GM12878 (cell line): ENCODE measurements around the gene PGAP3. TPM values are rescaled to one million over a fixed set of nuclear protein-coding genes. Genes with fewer than 3 reads are reported as not detected.

Experiments
- ATAC-seq: fragments of 200-7000 bp; cut with Tn5 transposase; 3 replicates; pipeline ENCODE4 v1.9.1; 2020; ENCODE audit warnings: mild to moderate bottlenecking, moderate library complexity
- BruUV-seq: library from RNA; stranded (reverse); fragments of 400-500 nt; replicated peaks from 2 replicates; lab custom pipeline; 2021; lab: Mats Ljungman, UMichigan
- CTCF ChIA-PET: fragments of 300-600 bp; sonication (Branson Sonifier 250); formaldehyde crosslinking; extraction: SDS; loops from one replicate; lab custom pipeline; 2021; ENCODE audit warnings: inconsistent platforms; lab: Yijun Ruan, JAX
- POLR2A ChIA-PET: fragments of 350-600 bp; formaldehyde crosslinking; extraction: SDS; loops from one replicate; lab custom pipeline; 2021; ENCODE audit warnings: inconsistent platforms; lab: Charles Lee
- RAD21 ChIA-PET: fragments of 300-600 bp; sonication (Branson Sonifier 250); formaldehyde crosslinking; loops from one replicate; lab custom pipeline; 2023; ENCODE audit warnings: antibody characterized with exemption; ENCODE audit not compliant: unreplicated experiment; lab: Charles Lee
- SMC1A ChIA-PET: fragments of 300-600 bp; sonication (Branson Sonifier 250); formaldehyde crosslinking; loops from one replicate; lab custom pipeline; 2023; ENCODE audit not compliant: unreplicated experiment, uncharacterized antibody; lab: Charles Lee
- DNase-seq: peaks from one replicate; pipeline ENCODE4 v3.0.0-alpha.2; 2011; ENCODE audit warnings: low read depth, low spot score
- FAIRE-seq: peaks from 3 replicates; lab custom pipeline; 2011; peaks lifted over from hg19 to GRCh38; lab: Jason Lieb, UNC
- H2AFZ ChIP-seq: 2 replicates; pipeline ENCODE4 v1.6.0; 2011; ENCODE audit warnings: low read depth, low read length, control low read depth; ENCODE audit not compliant: control insufficient read depth
- H3K27ac ChIP-seq: 2 replicates; pipeline ENCODE4 v1.5.1; 2011; ENCODE audit warnings: control low read depth; ENCODE audit not compliant: control insufficient read depth, insufficient read depth
- H3K27me3 ChIP-seq, 2 experiments: replicated peaks in 1 of 2; 2 replicates each; pipeline versions ENCODE4 v1.6.0 to v1.6.1; 2011; ENCODE audit warnings: low read length in 1 of 2; ENCODE audit not compliant: control insufficient read depth in 2 of 2, insufficient read depth in 2 of 2
- H3K36me3 ChIP-seq, 2 experiments: 2 replicates each; pipeline ENCODE4 v1.5.1; 2011; ENCODE audit warnings: low read length in 1 of 2; ENCODE audit not compliant: control insufficient read depth in 2 of 2, insufficient read depth in 2 of 2
- H3K4me1 ChIP-seq: 2 replicates; pipeline ENCODE4 v1.6.1; 2011; ENCODE audit warnings: mild to moderate bottlenecking, low read length, moderate library complexity, mixed read lengths; ENCODE audit not compliant: control insufficient read depth, insufficient read depth
- H3K4me2 ChIP-seq: 2 replicates; pipeline ENCODE4 v1.6.0; 2011; ENCODE audit warnings: control low read depth; ENCODE audit not compliant: control insufficient read depth, insufficient read depth
- H3K4me3 ChIP-seq: fragments of 200-600 bp; sonication (generic); 2 replicates; pipeline ENCODE4 v1.5.1; 2016
- H3K79me2 ChIP-seq: 2 replicates; pipeline ENCODE4 v1.6.0; 2011; ENCODE audit warnings: low read length; ENCODE audit not compliant: control insufficient read depth, insufficient read depth
- H3K9ac ChIP-seq: 2 replicates; pipeline ENCODE4 v1.8.0; 2011; ENCODE audit warnings: low read length, control low read depth, mixed read lengths; ENCODE audit not compliant: control insufficient read depth, insufficient read depth
- H3K9me3 ChIP-seq: replicated peaks from 3 replicates; pipeline ENCODE4 v1.5.1; 2011; ENCODE audit warnings: mild to moderate bottlenecking, low read length; ENCODE audit not compliant: control insufficient read depth, insufficient read depth
- H4K20me1 ChIP-seq: 2 replicates; pipeline ENCODE4 v1.6.0; 2011; ENCODE audit not compliant: control insufficient read depth, insufficient read depth
- DPF2 ChIP-seq: fragments of 450-650 bp; IDR thresholded peaks from 2 replicates; pipeline ENCODE4 v1.6.1; 2017; ENCODE audit warnings: mild to moderate bottlenecking
- EGR1 ChIP-seq, 2 experiments: IDR thresholded peaks; 1 replicate in 1 of 2; 2 replicates in 1 of 2; pipeline ENCODE4 v1.6.1; 2011 to 2012; ENCODE audit warnings: low read depth in 2 of 2, low read length in 2 of 2, borderline replicate concordance in 1 of 2, mild to moderate bottlenecking in 1 of 2, moderate library complexity in 1 of 2
- NRF1 ChIP-seq: conservative IDR thresholded peaks from 2 replicates; pipeline ENCODE4 v1.6.1; 2011; ENCODE audit warnings: mild to moderate bottlenecking, low read depth, low read length, improper control_type of control experiment
- POLR2AphosphoS2 ChIP-seq: IDR thresholded peaks from 2 replicates; pipeline ENCODE4 v1.6.1; 2011; ENCODE audit warnings: low read depth, mild to moderate bottlenecking, low read length, improper control_type of control experiment, moderate library complexity
- RAD21 ChIP-seq: IDR thresholded peaks from 2 replicates; pipeline ENCODE4 v1.6.1; 2011; ENCODE audit warnings: mild to moderate bottlenecking, low read depth, low read length, moderate library complexity; ENCODE audit not compliant: insufficient read depth
- WGBS: methylation state at CpG from one replicate; pipeline ENCODE4 v1.1.6; 2016; ENCODE audit warnings: low lambda C conversion rate; ENCODE audit not compliant: insufficient replicate concordance, insufficient coverage; ENCODE audit errors: missing lambda C conversion rate; 5-methylcytosine and 5-hydroxymethylcytosine counted together
- in situ Hi-C: fragments of 300-500 bp; cut with MboI; formaldehyde crosslinking; loops from 9 replicates; pipeline ENCODE4 v1.14.3; 2018; ENCODE audit warnings: mixed read lengths
- intact Hi-C: fragments of 100-400 bp; cut with micrococcal nuclease; formaldehyde crosslinking; loops from one replicate; pipeline ENCODE4 v1.14.2; 2022; ENCODE audit not compliant: unreplicated experiment
- polyA plus RNA-seq, 11 experiments: library from polyadenylated mRNA; depleted of rRNA in 4 of 11; unstranded in 6 of 11; stranded (reverse) in 5 of 11; fragments of >200 nt; fragmentation: Nextera tagmentation in 4 of 11; fragmentation: Illumina TruSeq in 1 of 11; extraction: Ambion mirVana in 4 of 11; extraction: Trizol in 1 of 11; gene quantifications; 1 replicate in 1 of 11; 2 replicates in 10 of 11; pipeline versions ENCODE4 v1.2.1 to v1.2.3, GENCODE V29; 2011 to 2016; ENCODE audit warnings: inconsistent platforms in 2 of 11, missing spikeins in 2 of 11, low read depth in 1 of 11
- total RNA-seq, 4 experiments: library from RNA; depleted of rRNA in 3 of 4; stranded (reverse); fragments of >200 nt in 3 of 4; fragmentation: Illumina TruSeq in 1 of 4; extraction: Trizol in 1 of 4; gene quantifications; 2 replicates each; pipeline versions ENCODE4 v1.2.1 to v1.2.3, GENCODE V29; 2013 to 2021
- TF ChIP-seq, protein P1 (sequence below): IDR thresholded peaks from 2 replicates; pipeline ENCODE4 v1.6.1; 2012; ENCODE audit warnings: low read length, inconsistent platforms
- TF ChIP-seq, protein P2 (sequence below): IDR thresholded peaks from 2 replicates; pipeline ENCODE4 v1.6.1; 2011; ENCODE audit warnings: mild to moderate bottlenecking, low read depth, low read length, moderate library complexity; ENCODE audit not compliant: insufficient replicate concordance

The PGAP3 gene
- total and polyA plus RNA-seq, 10 of the 15 experiments (the other 5 are each of a cell fraction or from before 2014, with no cell fraction given): 0.21 to 10.0 (median 5.3) TPM

DNA sequence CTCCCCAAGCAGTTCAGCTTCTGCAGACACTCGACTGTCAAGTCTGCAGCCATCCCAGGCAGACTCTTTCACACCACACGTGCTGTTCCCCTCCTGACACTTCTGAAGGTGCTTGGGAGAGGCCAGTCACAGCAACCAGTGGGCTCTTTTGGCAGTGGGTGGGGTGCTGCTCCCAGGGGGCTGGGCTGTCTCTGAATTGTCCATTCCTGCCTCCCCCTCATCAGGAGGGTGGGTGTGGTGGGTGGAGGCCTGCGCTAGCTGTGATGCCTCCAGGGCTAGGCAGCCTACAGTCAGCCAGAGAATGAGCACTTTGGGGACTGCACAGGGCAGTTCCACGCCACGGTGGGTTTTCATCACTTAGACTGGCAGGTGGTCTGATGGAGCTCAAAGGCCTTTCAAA lies 40.6 kb downstream of the PGAP3 start:
- CTCF ChIA-PET: interaction anchor here (0.8 to 8.8 kb wide), 5 partner anchors 13 to 82 kb away, joined by 3 to 100 read pairs (median 4); no protein-coding TSS in a partner anchor
- no peak overlapping the region for H2AFZ ChIP-seq
- RAD21 ChIA-PET: no interaction called here
- no peaks in the 10 kb centered on the region for H3K27me3 ChIP-seq
- no peak overlapping the region for H3K4me3 ChIP-seq
- H3K9me3 ChIP-seq: no peaks in the 10 kb centered on the region
- TF ChIP-seq POLR2AphosphoS2: no peak
- intact Hi-C loops: no loop called here
- H3K79me2 ChIP-seq: peaks cover 2% of the 10 kb centered on the region
- no peaks in the 10 kb centered on the region; a peak in 2 of 4 replicates for H3K36me3 ChIP-seq
- in situ Hi-C loops: no loop called here
- BruUV-seq: no TSS peak
- no peaks in the 10 kb centered on the region for H4K20me1 ChIP-seq
- no peak overlapping the region for H3K4me2 ChIP-seq
- no peak for FAIRE-seq
- DNase-seq: no peak
- no peaks in the 10 kb centered on the region for H3K4me1 ChIP-seq
- 88% methylated on average over 5 of the region's 5 CpGs for WGBS
- POLR2A ChIA-PET: no interaction called here
- SMC1A ChIA-PET: interaction anchor here (1.2 kb wide), 1 partner anchor 26 kb away, joined by 3 read pairs; no protein-coding TSS in a partner anchor
- ATAC-seq: no peak
- H3K27ac ChIP-seq: no peak overlapping the region
- no peak overlapping the region for H3K9ac ChIP-seq

DNA sequence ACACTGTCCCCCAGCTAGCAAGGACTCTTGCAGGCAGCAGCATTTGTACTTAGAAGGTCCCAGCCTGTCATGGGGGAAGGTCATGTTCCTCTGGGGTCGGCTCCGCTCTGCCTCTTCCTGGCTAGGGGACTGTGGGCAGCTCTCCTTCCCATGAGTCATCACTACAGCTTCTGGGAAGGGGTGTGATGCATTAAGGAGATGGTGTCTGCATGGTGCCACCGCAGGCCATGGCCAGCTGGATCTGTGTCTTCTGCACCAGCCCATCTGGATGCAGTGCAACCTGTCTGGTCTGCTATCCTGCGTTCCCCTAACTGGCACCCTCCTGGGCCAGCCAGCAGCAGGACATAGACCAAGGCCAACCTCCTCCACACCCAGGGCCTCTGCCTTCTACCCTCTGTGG lies 44.6 kb downstream of the PGAP3 start:
- in situ Hi-C loops (no loop called here), intact Hi-C loops (no loop called here)
- Histone ChIP-seq H3K9ac (no peak overlapping the region), H3K9me3 (no peaks in the 10 kb centered on the region), H3K27ac (no peak overlapping the region), H3K79me2 (peaks cover 26% of the 10 kb centered on the region), H3K4me3 (no peak overlapping the region), H4K20me1 (no peaks in the 10 kb centered on the region; the same call in 1 of the 2 replicates), H2AFZ (no peak overlapping the region), H3K4me2 (no peak overlapping the region), H3K27me3 (no peaks in the 10 kb centered on the region), H3K4me1 (peaks cover 11% of the 10 kb centered on the region), H3K36me3 (no peaks in the 10 kb centered on the region; a peak in 2 of 4 replicates)
- FAIRE-seq (no peak), DNase-seq (no peak), ATAC-seq (no peak)
- ChIA-PET RAD21 (no interaction called here), SMC1A (interaction anchor here (1.1 to 1.4 kb wide), 2 partner anchors 11 to 20 kb away, joined by 3 to 4 read pairs; no protein-coding TSS in a partner anchor), CTCF (interaction anchor here (1.4 to 15.5 kb wide), 4 partner anchors 9 to 22 kb away, joined by 4 to 225 read pairs (median 14); no protein-coding TSS in a partner anchor), POLR2A (no interaction called here)
- BruUV-seq: no TSS peak
- no peak for TF ChIP-seq DPF2
- TF ChIP-seq RAD21: no peak
- TF ChIP-seq, protein P1, sequence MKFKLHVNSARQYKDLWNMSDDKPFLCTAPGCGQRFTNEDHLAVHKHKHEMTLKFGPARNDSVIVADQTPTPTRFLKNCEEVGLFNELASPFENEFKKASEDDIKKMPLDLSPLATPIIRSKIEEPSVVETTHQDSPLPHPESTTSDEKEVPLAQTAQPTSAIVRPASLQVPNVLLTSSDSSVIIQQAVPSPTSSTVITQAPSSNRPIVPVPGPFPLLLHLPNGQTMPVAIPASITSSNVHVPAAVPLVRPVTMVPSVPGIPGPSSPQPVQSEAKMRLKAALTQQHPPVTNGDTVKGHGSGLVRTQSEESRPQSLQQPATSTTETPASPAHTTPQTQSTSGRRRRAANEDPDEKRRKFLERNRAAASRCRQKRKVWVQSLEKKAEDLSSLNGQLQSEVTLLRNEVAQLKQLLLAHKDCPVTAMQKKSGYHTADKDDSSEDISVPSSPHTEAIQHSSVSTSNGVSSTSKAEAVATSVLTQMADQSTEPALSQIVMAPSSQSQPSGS: no peak
- TF ChIP-seq, protein P2, sequence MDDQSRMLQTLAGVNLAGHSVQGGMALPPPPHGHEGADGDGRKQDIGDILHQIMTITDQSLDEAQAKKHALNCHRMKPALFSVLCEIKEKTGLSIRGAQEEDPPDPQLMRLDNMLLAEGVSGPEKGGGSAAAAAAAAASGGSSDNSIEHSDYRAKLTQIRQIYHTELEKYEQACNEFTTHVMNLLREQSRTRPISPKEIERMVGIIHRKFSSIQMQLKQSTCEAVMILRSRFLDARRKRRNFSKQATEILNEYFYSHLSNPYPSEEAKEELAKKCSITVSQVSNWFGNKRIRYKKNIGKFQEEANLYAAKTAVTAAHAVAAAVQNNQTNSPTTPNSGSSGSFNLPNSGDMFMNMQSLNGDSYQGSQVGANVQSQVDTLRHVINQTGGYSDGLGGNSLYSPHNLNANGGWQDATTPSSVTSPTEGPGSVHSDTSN: no peak
- TF ChIP-seq EGR1 (IDR thresholded peaks at IDR 0.05; ENCODE audit: borderline replicate concordance in 1 of 2, low read depth in 2 of 2, low read length in 2 of 2): no peak
- TF ChIP-seq NRF1: no peak
- WGBS: 85% methylated on average over 4 of the region's 4 CpGs
